HUDEP-2 (cell line): ENCODE results near the gene ULK4.
"Not testable (repeated sequence)": the region's sequence is repeated elsewhere in the genome, so short reads cannot be mapped to it uniquely, and the experiment has no call there.

Experiments used
- DNase-seq, 76 experiments: peaks; one replicate each; lab custom pipeline; 2025; ENCODE audit not compliant: unreplicated experiment in 76 of 76; lab: John Stamatoyannopoulos, UW

ULK4 gene

GRCh38 chr3:41288785-41289184, 673.1 kb downstream of the ULK4 start:
- no peak for DNase-seq

GRCh38 chr3:41286305-41286704, 675.6 kb downstream of the ULK4 start:
- DNase-seq = no peak

GRCh38 chr3:41284934-41285333, 677.0 kb downstream of the ULK4 start:
- DNase-seq = not testable (repeated sequence)

GRCh38 chr3:41277790-41278465, 684.0 kb downstream of the ULK4 start:
- DNase-seq = no peak

- DNase-seq = no peak
Measured at GRCh38 chr3:41276191-41276590, 685.7 kb downstream of the ULK4 start.

GRCh38 chr3:41274944-41275668, 686.8 kb downstream of the ULK4 start:
- DNase-seq = no peak

- DNase-seq = no peak
Measured at GRCh38 chr3:41272667-41273066, 689.2 kb downstream of the ULK4 start.

GRCh38 chr3:41267975-41268640, 693.8 kb downstream of the ULK4 start:
- no peak for DNase-seq

GRCh38 chr3:41265823-41266273, 696.1 kb downstream of the ULK4 start:
- DNase-seq = no peak

- DNase-seq = no peak
Measured at GRCh38 chr3:41265011-41265545, 696.8 kb downstream of the ULK4 start.

GRCh38 chr3:41260063-41260450, 701.8 kb downstream of the ULK4 start:
- no peak for DNase-seq

- no peak for DNase-seq
Measured at GRCh38 chr3:41259449-41260062, 702.3 kb downstream of the ULK4 start.

- DNase-seq = no peak
Measured at GRCh38 chr3:41258239-41258800, 703.6 kb downstream of the ULK4 start.

GRCh38 chr3:41251593-41251992, 710.3 kb downstream of the ULK4 start:
- DNase-seq = no peak

- no peak for DNase-seq
Measured at GRCh38 chr3:41250825-41251224, 711.1 kb downstream of the ULK4 start.

- no peak for DNase-seq
Measured at GRCh38 chr3:41249318-41249717, 712.6 kb downstream of the ULK4 start.

- DNase-seq = no peak
Measured at GRCh38 chr3:41248525-41248924, 713.4 kb downstream of the ULK4 start.

- no peak for DNase-seq
Measured at GRCh38 chr3:41247055-41248004, 714.6 kb downstream of the ULK4 start.

GRCh38 chr3:41244620-41245336, 717.1 kb downstream of the ULK4 start:
- no peak for DNase-seq
